ENCODE results near the gene SPRED3.
"Not testable (repeated sequence)": the region's sequence is repeated elsewhere in the genome, so short reads cannot be mapped to it uniquely, and the experiment has no call there.

Gene SPRED3

DNA sequence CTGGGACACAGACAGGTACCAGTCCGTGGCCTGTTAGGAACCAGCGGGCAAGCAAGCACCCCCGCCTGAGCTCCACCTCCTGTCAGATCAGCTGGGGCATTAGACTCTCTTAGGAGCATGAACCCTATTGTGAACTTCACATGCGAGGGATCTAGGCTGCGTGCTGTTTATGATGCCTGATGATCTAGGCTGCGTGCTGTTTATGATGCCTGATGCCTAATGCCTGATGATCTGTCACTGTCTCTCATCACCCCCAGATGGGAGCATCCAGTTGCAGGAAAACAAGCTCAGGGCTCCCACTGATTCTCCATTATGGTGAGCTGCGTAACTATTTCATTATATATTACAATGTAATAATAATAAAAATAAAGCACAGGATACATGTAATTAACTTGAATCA is 33.9 kb downstream of the SPRED3 start:
- DNase-seq (ENCODE audit: low read depth), result no peak
- TF ChIP-seq, protein P1, sequence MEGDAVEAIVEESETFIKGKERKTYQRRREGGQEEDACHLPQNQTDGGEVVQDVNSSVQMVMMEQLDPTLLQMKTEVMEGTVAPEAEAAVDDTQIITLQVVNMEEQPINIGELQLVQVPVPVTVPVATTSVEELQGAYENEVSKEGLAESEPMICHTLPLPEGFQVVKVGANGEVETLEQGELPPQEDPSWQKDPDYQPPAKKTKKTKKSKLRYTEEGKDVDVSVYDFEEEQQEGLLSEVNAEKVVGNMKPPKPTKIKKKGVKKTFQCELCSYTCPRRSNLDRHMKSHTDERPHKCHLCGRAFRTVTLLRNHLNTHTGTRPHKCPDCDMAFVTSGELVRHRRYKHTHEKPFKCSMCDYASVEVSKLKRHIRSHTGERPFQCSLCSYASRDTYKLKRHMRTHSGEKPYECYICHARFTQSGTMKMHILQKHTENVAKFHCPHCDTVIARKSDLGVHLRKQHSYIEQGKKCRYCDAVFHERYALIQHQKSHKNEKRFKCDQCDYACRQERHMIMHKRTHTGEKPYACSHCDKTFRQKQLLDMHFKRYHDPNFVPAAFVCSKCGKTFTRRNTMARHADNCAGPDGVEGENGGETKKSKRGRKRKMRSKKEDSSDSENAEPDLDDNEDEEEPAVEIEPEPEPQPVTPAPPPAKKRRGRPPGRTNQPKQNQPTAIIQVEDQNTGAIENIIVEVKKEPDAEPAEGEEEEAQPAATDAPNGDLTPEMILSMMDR (conservative IDR thresholded peaks at IDR 0.05; ENCODE audit: low read depth, low read length), result no peak
- H3K4me3 ChIP-seq (ENCODE audit: low read depth, low read length), result no peak overlapping the region

DNA sequence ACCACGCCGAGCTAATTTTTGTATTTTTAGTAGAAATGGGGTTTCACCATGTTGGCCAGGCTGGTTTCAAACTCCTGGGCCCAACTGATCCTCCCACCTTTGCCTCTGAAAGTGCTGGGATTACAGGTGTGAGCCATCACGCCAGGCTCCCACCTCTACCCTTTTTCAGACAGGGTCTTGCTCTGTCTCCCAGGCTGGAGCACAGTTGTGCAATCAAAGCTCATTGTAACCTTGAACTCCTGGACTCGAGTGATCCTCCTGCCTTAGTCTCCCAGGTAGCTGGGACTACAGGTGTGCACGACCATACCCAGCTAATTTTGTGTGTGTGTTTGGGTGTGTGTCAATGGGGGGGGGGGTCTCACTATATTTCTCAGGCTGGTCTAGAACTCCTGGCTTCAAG is 35.8 kb downstream of the SPRED3 start:
- H3K4me3 ChIP-seq (ENCODE audit: low read depth, low read length), result no peak overlapping the region
- no peak for DNase-seq (ENCODE audit: low read depth)
- TF ChIP-seq, protein P1 (conservative IDR thresholded peaks at IDR 0.05; ENCODE audit: low read depth, low read length), result no peak

DNA sequence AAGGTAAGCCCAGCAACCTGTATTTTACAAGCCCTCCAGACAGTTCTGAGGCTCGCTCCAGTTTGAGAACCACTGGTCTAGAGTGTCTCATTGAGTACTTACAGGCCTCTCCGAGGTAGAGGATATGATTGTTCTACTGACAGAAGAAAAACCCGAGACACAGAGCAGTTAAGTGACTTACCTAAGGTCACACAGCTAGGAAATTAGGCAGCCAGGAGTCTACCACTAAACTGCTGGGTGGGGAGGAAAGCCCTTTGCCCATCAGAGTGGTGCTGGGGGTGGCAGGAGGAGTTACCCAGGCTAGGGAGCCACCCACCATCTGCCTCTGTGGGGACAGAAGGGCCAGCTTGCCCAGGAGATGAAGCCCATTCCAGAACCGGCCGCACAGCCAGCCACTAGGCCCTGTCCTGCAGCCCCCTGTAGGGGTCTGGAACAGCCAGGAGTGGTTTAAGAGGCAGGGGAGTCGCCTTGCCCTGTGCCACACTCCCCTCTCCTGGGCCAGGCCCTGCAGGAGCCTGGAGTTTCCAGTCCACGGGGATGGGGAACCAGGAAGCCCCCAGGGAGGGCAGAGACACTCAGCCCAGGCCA is 36.8 kb downstream of the SPRED3 start:
- no peak overlapping the region for H3K4me3 ChIP-seq (ENCODE audit: low read depth, low read length)
- DNase-seq (ENCODE audit: low read depth), result no peak
- TF ChIP-seq, protein P1 (conservative IDR thresholded peaks at IDR 0.05; ENCODE audit: low read depth, low read length), result no peak

DNA sequence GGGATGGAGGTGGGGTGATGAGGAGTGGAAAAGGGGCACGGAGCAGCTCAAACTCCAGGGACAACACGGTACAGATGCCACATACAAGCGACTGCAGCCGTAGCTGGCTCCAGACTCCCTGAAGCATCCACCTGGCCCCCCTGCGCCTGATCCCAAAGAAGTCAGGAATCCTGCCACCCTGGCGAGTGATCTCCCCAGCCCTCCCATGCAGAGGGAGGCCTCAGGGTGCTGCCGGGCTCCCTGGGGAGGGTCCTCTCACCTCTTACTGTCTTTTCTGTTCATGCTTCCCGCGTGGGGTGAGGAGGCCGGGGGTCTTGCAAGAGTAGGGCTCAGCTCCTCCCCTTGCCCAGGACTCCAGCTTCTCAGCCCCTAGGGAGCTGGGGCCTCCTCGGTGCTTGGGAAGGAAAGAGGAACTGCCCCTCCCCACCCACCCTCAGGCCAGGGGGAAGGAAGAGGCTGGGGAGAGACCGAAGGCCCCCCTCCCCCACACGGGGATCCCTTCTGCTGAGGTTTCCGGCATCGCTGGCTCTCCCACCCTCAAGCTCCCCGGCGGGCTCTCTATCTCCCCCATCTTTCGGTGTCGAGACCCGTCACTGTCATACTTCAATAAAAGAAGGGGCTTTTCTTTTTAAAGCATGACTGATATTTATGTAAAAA is 37.4 kb downstream of the SPRED3 start, which contains the start of gene RASGRP4:
Gene RASGRP4 (minus strand): TSS at position 410 of the 657 bp plus-strand sequence. CDS start 128 bp downstream, at position 282.
- TF ChIP-seq, protein P1 (conservative IDR thresholded peaks at IDR 0.05; ENCODE audit: low read depth, low read length), result no peak
- no peak within 1 kb of the TSS for H3K4me3 ChIP-seq (ENCODE audit: low read depth, low read length)
- DNase-seq (ENCODE audit: low read depth), result no peak

DNA sequence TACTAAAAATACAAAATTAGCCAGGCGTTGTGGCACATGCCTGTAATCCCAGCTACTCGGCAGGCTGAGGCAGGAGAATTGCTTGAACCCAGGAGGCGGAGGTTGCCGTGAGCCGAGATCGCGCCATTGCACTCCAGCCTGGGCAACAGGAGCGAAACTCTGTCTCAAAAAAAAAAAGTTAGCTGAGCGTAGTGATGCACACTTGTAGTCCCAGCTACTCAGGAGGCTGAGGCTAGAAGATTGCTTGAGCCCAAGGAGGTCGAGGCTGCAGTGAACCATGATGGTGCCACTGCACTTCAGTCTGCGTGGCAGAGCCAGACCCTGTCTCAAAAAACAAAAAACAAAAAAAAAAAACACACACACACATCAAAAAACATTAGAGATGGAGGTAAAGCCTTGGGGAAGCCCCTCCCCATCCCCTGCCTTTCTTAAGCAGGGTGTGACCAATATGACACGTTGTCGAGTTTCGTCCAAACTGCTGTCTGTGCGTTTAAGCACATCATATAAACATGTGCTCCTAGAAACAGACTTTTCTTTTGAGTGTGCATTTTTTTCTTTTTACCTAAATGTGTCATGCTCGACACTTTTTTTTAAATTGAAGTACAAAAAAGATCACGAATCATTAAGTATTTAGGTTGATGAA is 38.7 kb downstream of the SPRED3 start:
- not testable (repeated sequence) for H3K4me3 ChIP-seq (ENCODE audit: low read depth, low read length); DNase-seq (ENCODE audit: low read depth)

DNA sequence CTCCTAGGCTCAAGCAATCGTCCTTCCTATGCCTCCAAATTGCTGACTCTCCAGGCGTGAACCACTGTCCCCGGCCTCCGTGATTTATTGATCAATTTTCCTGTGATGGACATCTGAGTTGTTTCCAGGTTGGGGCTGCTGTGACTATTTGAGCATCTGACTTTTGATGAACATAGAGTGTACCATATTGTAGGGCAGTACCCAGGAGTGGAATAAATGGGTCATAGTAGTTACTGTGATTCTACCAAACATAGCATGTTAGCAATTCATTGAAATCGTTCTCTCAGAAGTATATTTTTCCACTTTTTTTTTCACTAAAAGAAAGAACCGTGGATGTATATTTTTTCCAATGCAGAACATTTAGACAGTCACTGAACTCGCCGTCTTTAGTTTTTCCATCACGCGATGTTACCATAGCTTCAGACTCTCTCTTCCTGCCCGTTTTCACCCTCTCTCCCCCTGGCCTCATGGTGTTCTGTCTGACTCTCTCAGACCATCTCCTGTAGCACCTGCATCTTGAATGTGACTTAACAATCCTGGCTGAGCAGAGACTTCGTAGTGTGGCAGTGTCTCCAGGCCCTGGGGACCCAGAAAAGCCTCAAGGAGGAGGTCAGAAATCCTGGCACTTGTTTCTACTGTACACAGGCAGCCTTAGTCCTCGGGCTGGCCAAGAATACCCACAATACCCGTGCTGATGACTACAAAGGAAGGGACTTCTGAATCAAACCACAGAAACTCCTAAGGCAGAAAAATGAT is 40.7 kb downstream of the SPRED3 start:
- TF ChIP-seq, protein P1 (conservative IDR thresholded peaks at IDR 0.05; ENCODE audit: low read depth, low read length), result no peak
- DNase-seq (ENCODE audit: low read depth), result no peak
- no peak overlapping the region for H3K4me3 ChIP-seq (ENCODE audit: low read depth, low read length)

DNA sequence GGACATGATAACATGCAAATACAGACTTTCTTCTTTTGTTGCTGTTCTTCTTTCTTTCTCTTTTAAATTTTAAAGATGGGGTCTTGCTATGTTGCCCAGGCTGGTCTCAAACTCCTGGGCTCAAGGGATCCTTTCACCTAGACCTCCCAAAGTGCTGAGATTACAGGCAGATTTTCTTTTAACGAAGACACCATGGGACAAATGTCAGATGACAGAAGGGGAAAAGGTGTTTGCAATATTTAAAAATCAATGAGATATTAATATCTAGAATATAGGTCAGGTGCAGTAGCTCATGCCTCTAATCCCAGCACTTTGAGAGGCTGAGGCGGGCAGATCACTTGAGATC is 41.3 kb downstream of the SPRED3 start:
- no peak for DNase-seq (ENCODE audit: low read depth)
- H3K4me3 ChIP-seq (ENCODE audit: low read depth, low read length), result no peak overlapping the region
- TF ChIP-seq, protein P1 (conservative IDR thresholded peaks at IDR 0.05; ENCODE audit: low read depth, low read length), result no peak

Measured in choroid plexus epithelial cell (primary cell).